HG02610 (cell line): ENCODE measurements around the gene SNAPC1.
A peak's percentile ranks its signal among the peaks of the same experiment; 100 is the strongest.
"Not testable (repeated sequence)": the region's sequence is repeated elsewhere in the genome, so short reads cannot be mapped to it uniquely, and the experiment has no call there.

Experiments
- ATAC-seq: cut with Tn5 transposase; IDR thresholded peaks from one replicate; pipeline ENCODE4 v1.9.1; 2021; ENCODE audit warnings: mild to moderate bottlenecking, moderate library complexity; ENCODE audit not compliant: unreplicated experiment

Gene SNAPC1

DNA sequence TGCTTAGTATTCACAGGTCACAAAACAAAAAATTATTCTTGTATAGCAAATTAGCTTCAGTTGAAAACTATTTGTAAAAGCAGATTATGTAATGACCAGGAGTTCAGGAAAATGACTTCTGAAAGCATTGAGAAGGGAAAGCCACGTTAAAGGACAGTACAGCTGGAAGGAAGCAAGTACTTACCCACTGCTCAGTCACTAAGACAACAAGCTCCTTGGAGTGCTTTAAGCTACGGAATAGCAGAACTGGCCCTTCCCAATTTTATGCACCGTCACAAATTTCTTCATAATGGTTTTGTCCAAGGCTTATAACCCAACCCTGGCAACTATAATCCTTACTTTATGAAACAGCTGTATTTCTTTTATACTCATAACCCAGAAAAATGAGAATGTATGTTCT lies 13.0 kb upstream of the SNAPC1 start:
- ATAC-seq, result no peak

DNA sequence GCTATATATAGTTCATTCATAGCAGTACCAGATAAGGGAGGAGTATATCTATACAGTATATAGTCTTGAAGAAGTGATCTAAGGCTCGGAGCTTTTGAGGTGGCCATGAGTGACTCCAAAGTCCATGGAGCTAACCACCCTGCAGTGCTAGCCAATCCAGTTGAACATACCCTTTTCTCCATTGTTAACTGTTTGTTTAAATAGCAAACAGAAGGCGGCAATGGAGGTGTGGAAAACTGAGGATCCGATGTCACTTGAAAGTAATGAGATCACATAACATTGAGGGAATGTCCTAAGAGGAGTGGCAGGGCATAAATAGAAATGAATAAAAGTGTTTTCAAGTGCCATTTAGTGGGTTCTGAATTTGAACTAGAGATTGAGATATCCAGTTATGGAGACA lies 12.4 kb upstream of the SNAPC1 start:
- no peak for ATAC-seq

DNA sequence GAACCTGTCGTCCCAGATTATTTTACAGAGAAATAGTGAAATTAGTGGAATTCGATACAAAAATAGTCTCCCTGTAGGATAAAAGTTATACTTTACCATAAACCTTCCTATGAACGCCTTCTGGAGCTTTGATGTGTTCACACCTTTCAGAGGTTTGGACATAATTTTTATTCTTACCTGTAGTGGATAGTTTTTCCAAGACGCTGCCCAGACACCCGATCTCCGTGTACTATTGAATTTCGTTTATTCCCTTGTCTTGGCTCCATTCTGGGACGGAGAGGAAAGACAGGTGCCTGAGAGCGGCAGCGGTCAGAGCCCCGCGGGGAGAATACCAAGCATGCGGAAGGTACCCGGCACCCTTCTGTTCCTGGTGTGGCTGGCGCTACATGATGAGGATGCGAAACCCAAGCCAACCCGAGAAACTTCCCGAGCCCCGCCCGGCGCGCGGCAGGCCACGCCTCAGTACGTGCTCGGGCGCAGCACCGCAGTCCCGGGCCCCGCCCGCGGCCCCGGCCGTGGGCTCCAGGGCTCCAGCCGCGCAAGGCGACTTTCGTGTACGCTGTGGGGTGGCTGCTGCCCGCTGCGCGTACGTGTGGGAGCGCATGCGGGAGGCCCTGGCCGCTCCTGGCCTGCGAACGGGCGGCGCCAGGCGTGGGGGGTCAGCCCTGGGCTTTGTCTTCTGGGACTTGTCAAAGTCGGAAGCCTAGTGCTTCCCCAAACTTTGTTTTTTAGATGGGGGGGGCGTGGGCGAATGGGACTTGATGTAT lies 11.3 kb upstream of the SNAPC1 start:
- ATAC-seq, result peak; percentile 92

DNA sequence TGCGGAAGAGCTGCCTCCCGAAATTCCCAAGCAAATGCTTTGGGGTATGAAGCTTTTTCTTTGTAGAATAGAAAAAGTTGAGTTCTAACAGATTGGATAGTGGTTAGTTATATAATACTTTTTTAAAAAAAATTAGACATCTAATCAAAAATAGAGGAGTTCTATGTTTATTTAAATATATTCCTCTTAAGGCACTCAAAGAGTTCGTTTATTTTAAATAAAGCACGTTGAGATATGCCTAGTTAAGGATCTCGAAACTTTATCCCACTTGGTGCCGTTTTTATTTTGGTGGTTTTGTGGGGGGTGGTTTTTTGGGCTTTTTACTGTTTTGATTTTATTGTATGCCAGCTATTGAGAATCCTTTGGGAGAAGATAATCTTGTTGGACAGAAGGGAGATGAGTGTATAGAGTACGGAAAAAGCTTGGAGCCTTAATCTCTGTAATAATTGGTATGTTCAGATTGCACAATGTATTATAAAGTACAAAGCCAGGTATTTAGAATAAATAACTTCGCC lies 10.7 kb upstream of the SNAPC1 start:
- no peak for ATAC-seq

DNA sequence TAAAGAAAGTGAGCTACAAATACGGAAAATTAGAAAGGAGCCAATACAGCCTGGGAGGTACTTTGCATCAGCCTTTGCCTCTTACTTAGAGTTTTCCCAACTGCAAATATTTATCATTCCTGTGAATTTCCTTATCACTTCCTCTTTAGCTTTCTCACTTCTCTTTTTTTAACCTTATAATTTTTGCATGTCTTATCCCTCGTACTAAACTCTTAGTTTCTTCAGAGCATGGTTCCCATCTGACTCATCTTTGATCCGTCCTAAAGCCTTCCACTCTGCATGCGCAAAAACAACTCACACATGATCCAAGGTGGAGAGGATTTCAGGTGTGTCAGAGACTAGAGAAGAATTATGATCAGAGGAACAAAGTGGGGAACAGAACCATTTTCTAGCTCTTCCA lies 9.6 kb upstream of the SNAPC1 start:
- ATAC-seq, result peak; percentile 57

DNA sequence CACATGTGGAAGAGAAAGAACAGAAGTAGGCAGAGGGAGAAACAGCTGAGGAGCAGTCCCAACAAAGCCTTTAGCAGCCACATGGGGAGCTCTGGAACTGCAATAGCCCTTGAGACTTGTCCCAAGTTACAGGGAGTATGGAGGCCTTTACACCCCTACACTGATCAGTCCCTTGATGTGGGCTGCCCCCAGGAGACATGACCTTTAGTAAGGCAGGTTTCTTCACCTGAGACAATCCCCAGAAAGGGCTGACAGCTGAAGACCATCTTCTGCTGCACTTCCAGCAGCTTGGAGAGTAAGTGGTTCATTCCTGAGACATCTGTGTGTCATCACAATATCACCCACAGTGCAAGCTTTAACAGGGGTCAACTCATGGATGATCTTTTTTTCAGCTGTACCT lies 8.6 kb upstream of the SNAPC1 start:
- no peak for ATAC-seq

DNA sequence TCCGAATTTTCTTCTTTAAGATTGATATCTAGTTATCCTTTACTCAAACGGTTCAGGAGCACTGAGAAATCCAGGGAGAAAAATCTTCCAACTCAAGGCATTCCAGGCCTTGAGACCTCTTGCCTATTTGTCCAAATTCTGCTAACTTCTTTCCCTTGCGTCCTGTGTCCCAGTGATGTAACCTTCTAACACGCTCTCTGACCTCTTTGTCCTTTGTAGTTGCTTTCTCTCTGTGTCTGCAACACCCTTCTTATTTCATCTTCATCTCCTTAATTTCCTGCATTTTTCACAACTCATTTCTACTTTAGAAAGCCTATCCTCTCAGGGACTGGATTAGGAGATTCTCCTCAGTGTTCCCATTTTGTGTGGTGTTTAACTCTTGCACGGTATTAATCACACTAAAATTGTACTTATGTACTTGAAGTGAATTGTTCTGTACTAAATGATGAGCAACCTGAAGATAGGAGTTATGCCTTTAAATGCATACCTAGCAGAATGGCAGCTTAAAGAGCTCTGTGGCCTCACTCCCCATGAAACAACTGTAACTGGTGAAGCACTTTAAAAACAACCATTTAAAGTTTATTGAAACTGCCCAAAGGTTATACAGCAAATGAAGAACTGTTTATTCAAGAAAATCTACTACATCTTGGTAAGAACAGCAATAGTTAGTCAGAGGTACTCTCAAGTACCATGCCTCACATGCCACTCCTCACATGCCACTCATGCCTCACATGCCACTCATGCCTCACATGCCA lies 7.4 kb upstream of the SNAPC1 start:
- no peak for ATAC-seq

DNA sequence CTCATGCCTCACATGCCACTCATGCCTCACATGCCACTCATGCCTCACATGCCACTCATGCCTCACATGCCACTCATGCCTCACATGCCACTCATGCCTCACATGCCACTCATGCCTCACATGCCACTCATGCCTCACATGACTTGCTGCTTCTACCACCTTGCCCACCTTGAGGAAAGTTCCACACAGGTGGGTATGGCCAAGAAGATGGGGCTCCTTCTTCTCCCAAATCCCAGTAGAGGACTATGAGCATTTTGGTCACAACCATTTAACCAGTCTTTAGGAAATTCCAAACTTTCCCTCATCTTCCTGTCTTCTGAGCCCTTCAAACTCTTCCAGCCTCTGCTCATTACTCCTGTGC lies 6.9 kb upstream of the SNAPC1 start:
- not testable (repeated sequence) for ATAC-seq

DNA sequence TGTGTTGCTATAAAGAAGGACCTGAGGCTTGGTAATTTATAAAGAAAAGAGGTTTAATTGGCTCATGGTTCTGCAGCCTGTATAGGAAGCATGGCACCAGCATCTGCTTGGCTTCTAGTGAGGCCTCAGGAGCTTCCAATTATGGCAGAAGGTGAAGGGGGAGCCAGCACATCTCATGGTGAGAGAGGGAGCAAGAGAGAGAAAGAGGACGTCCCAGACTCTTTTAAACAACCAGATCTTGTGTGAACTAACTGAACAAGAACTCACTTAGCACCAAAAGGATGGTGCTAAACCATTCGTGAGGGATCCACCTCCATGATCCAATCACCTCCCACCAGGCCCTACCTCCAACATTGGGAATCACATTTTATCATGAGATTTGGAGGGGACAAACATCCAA lies 6.1 kb upstream of the SNAPC1 start:
- ATAC-seq, result no peak

DNA sequence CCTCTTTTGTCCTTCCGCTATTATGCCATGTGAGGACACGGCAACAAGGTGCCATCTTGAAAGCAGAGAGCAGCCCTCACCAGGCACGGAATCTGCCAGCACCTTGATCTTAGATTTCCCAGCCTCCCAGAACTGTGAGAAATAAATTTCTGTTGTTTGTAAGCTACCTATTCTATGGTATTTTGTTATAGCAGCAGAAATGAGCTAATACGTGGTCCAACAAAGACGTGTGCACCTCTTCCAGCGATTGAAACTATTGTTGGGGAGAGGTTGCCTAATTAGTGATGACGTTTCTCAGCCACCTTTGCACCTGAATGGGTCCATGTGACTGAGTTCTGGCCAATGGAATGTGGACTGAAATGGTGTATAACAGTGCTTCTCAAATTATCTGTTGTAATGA lies 2.3 kb upstream of the SNAPC1 start:
- ATAC-seq, result no peak

DNA sequence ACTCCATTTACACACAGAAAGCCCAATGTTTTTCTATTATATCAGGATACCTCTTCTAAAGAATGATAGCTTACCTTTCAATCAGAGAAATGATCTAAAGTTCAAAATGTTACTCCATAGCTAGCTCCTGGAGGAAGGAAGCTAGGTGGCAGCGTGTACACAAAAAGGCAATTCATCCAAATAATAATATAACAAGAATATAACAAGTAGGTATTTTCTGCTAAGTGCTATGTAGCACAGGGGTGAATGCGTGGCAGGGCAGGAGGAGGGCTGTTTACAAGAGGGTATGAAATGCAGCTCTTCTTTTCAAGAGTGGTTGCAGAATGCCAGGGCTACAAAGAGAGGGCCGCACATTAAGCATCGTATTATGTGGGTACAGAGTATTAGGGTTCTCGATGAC lies 663 bp upstream of the SNAPC1 start:
- peak; percentile 4 for ATAC-seq

DNA sequence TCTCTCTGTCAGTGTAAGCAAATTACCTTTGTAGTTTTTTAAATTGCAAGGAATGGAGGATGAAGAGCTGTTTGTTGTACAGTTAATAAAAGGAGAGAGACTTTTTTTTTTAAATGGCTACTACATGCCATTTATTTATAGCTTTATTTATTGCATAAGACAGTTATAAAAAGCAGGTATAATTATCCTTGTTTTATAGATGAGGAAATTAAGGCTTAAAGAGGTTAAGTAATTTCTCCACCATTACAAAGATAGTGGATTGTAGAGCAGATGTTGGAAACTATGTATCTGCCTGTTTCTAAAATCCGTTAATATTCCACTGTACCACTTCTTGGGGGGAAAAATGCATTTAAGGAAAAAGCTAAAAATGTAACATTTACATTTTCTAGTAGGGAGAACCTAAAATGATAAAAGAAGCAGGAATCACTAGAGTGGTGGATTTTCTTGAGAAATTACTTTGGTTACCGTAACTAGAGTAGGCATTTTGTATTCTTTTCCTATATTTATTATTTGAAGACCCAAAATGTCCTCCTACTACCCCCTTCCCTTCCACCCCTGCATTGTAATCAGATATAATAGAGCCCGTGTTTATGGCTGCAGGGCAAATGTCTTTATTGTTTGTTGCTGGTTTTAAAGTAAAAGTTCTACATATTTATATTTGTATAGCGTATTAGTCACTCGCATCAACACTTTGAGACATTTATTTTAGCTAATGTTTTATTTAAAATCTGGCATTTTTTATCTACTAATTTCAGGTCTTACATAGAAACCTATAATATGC lies 2.3 kb downstream of the SNAPC1 start:
- no peak for ATAC-seq

DNA sequence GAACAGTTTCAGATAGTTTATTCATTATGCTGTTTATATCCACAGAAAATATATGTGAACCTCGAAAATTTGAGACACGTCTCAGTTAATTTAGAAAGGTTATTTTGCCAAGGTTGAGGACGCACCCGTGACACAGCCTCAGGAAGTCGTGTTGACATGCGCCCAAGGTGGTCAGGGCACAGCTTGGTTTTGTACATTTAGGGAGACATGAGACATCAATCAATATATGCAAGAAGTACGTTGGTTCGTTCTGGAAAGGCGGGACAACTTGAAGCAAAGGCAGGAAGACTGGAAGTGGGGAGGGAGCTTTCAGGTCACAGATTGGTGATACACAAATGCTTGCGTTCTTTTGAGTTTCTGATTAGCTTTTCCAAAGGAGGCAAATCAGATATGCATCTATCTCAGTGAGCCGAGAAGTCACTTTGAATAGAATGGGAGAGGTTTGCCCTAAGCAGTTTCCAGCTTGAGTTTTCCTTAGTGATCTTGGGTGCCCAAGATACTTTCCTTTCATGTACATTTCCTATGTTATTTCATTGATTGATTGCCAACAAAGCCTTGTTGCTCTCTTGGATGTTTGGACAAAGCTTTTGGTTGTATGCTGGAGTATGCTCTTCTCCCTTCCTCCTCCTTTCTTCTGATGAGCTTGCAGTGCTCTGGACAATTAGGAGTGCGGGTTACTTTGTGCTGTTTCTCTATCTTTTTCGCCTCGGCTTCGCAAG lies 3.2 kb downstream of the SNAPC1 start:
- no peak for ATAC-seq

DNA sequence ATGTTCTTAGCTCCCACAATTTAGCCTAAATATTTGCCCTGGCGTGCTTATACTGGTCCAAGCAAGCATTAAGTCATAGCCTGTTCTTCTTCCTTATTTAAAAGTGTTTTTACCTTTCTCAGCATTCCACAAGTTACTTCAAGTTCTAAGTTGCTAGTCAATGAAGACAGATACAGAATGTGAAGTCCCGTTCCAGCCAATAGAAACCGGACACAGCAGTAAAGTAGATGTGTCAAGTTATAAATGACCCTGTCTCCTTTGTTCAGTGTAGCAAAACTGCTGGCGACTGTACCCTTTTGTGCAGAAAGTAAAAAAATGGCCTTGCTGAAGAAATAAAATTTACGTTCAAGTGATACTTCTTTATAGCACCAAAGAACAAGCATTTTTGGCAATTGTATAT lies 3.9 kb downstream of the SNAPC1 start:
- no peak for ATAC-seq

DNA sequence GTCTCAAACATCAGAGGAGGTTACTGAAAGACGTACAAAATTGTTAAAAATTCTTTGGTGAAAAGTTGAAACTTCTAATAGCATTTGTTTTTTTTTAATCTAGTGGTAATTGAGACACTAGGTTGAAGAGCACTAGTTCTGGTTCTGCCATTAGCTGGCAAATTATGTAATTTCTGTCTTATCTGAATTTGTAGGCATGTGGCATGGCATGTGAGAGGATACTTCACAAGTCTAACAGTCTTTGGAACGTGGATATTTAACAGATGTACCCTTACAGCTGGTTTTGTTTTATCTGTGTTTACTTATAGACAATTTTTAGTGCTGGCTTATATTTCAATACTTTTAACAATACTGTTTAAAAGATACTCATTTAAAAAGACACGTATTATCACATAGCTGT lies 6.0 kb downstream of the SNAPC1 start:
- ATAC-seq, result no peak

DNA sequence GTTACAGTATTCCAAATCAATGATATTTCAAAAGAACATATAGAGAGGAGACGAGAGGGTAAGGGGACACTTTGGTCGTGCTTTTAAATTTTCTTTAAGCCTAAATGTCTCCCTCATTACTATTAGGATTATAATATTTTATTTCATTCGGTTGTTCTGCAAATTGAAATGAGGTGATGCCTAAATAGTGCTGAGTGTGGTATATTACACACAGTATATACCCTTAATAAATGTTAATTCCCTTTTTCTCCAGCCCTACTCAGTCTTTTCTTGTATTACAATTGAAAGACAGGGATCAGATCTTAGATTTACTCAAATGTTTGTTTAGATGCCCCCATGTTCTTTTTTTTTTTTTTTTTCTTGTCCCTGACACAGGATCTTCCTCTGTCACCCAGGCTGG lies 7.7 kb downstream of the SNAPC1 start:
- ATAC-seq, result no peak

DNA sequence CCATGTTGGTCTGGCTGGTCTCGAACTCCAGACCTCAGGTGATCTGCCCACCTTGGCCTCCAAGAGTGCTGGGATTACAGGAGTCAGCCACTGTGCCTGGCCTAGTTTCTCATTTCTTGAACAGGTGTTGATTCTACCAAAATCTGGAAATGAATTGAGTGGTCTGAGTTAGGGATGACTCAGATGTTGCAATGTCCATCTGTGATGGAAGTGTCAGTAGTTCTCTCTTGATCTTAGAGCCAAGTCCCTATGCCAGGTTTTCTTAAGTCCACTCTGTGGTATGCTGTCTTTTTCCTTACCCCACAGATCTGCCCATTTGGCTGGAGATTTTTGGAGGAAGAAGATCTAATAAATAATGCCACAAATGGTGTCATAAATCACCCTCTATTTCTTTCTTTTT lies 12.6 kb downstream of the SNAPC1 start:
- ATAC-seq, result no peak

DNA sequence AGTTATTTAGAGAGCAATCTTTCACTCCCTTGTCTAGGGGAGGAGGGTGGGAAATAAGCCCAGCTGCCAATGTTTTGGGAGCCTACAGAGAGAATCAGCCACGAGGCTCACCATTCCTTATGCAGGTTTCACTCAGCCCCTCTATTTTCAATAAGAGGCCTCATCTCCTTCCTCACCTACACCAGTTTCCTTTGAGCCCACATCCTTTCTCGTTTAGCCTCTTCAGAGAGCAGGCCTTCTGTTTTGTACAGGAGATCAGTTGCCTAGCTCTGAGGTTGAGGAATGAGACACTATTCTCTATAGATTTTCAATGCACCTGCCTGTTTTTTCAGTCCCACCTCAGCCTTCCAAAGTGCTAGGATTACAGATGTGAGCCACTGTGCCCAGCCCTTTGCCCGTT lies 17.9 kb downstream of the SNAPC1 start:
- peak; percentile 72 for ATAC-seq

DNA sequence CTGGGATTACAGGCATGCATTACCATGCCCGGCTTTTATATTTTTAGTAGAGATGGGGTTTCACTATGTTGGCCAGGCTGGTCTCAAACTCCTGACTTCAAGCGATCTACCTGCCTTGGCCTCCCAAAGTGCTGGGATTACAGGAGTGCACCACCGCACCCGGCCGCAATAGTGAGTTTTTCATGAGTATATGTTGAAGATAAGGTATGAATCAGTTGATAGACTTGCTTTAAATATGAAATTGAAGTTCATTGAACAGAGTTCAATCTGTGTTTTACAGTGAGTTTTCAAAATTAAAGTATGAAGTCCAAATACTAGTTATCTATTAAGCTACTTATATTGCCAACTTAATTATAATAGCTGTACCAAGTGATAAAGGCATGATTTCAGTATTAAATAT lies 35.1 kb downstream of the SNAPC1 start:
- ATAC-seq, result no peak

DNA sequence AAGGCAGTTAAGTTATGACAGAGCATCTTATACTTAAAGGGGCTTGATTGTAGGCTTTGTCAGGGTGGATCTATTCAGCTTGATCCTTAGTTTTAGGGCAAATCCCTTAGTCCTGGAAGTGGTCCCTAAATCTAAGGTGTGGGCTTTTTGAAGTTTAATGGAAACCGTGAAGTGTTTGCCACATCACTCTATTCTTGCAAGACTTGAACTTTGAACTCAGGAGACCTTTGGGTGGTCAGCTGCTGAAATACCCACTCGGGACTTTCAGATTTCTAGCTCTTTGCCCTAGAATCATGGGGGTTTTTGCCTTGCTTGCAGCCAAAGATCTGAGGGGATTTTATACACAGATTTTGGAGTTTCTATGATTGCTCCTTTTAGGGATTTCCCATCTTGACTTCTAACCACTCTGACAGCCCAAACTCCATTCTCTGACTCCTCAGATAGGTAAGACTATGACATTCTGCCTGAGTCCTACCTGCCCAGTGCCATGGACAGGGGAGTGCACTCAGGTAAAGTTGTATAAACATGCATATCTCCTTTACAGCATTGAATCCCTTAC lies 39.9 kb downstream of the SNAPC1 start:
- ATAC-seq, result peak; percentile 43

DNA sequence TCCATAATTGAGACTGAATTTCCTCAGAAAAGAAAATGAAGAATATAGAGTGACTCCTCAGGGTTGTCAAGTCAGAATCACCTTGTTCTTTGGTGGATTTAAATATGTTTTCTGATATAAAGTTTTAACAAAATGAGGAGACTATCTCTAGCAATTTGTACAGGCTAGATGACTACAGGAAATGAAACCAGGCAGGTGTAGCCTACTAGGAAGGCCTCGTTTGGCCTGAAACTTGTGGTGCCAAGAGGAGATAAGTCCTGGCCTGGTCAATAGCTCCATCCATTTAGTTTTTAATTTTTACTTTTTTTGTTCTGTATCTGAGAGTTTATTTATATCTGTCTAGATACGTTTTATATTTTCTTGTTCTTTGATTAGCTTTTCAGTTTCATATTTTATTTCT lies 41.5 kb downstream of the SNAPC1 start:
- no peak for ATAC-seq
